SU-DHL-6 (cell line): Measurements from ENCODE around the gene NCOA1.

Source experiments
- H2AFZ ChIP-seq: fragments of 200-600 bp; sonication (generic); 2 replicates; pipeline ENCODE4 v1.6.1; 2014; ENCODE audit warnings: low read depth, mild to moderate bottlenecking, moderate library complexity, mixed read lengths, antibody characterized with exemption, low read length; ENCODE audit not compliant: severe bottlenecking
- H3F3A ChIP-seq: fragments of 200-600 bp; shearing (Covaris generic); 2 replicates; pipeline ENCODE4 v1.6.0; 2016; ENCODE audit warnings: antibody characterized with exemption, mild to moderate bottlenecking; ENCODE audit not compliant: insufficient read depth
- H3K27ac ChIP-seq: fragments of 200-600 bp; sonication (generic); 2 replicates; pipeline ENCODE4 v1.5.1; 2016; ENCODE audit warnings: low read depth, mild to moderate bottlenecking, low read length, moderate library complexity, mixed read lengths
- H3K27me3 ChIP-seq: fragments of 200-600 bp; sonication (generic), shearing (Covaris generic); 2 replicates; pipeline ENCODE4 v1.6.0; 2014; ENCODE audit warnings: mild to moderate bottlenecking, low read length
- H3K36me3 ChIP-seq: fragments of 200-600 bp; sonication (generic); 2 replicates; pipeline ENCODE4 v1.6.1; 2014; ENCODE audit warnings: mild to moderate bottlenecking, low read length, mixed read lengths
- H3K4me2 ChIP-seq: fragments of 300-600, 200-600 bp; shearing (Covaris generic), sonication (generic); 2 replicates; pipeline ENCODE4 v1.6.0; 2014; ENCODE audit warnings: low read length, low read depth, mild to moderate bottlenecking; ENCODE audit not compliant: poor library complexity, severe bottlenecking
- H3K4me3 ChIP-seq: fragments of 200-600 bp; sonication (generic); 2 replicates; pipeline ENCODE4 v1.5.1; 2014; ENCODE audit warnings: antibody characterized with exemption, low read length, mild to moderate bottlenecking, mixed read lengths; ENCODE audit not compliant: insufficient read depth, poor library complexity, severe bottlenecking
- H3K79me2 ChIP-seq: fragments of 200-600 bp; sonication (generic); 2 replicates; pipeline ENCODE4 v1.6.1; 2014; ENCODE audit warnings: mild to moderate bottlenecking, low read length, moderate library complexity; ENCODE audit not compliant: insufficient read depth
- H3K9ac ChIP-seq: fragments of 200-600 bp; sonication (generic); 2 replicates; pipeline ENCODE4 v1.7.0; 2014; ENCODE audit warnings: mild to moderate bottlenecking, low read length
- H3K9me2 ChIP-seq: fragments of 200-600 bp; sonication (generic); replicated peaks from 2 replicates; pipeline ENCODE4 v1.6.1; 2014; ENCODE audit warnings: low read length; ENCODE audit not compliant: insufficient read depth
- H3K9me3 ChIP-seq: fragments of 200-600 bp; sonication (generic); 2 replicates; pipeline ENCODE4 v1.6.1; 2014; ENCODE audit warnings: low read length, mixed read lengths; ENCODE audit not compliant: insufficient read depth
- H4K20me1 ChIP-seq: fragments of 200-600 bp; sonication (generic); 2 replicates; pipeline ENCODE4 v1.6.1; 2014; ENCODE audit warnings: low read depth, mild to moderate bottlenecking, antibody characterized with exemption, low read length, moderate library complexity, mixed read lengths
- EZH2phosphoT487 ChIP-seq: fragments of 200-600 bp; sonication (generic), shearing (Covaris generic); conservative IDR thresholded peaks from 2 replicates; pipeline ENCODE4 v1.6.1; 2018; ENCODE audit warnings: mild to moderate bottlenecking, antibody characterized with exemption, low read length, moderate library complexity, mixed read lengths
- TF ChIP-seq, protein P1 (sequence below): fragments of 200-600 bp; sonication (generic); IDR thresholded peaks from one replicate; pipeline ENCODE4 v1.5.1; 2017; ENCODE audit warnings: antibody characterized with exemption, mild to moderate bottlenecking, low read length, moderate library complexity; ENCODE audit not compliant: insufficient read depth, poor library complexity, severe bottlenecking

Gene NCOA1

DNA sequence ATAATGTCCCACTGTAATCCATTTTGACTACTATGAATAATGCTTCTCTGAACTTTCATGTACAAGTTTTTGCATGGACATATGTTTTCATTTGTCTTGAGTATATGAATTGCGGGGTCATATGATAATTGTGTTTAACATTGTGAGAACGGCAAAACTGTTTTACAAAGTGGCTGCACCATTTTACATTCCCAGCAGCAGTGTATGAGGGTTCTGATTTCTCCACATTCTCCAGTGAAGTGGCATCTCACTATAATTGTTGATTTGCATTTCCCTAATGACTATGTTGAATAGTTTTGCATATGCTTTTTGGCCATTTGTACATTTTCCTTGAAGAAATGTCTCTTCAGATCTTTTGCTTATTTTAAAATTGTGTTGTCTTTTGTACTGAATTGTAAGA is 20.1 kb downstream of the NCOA1 start:
- Histone ChIP-seq H3K4me3 (no peak overlapping the region), H3K27ac (no peak overlapping the region), H3K36me3 (no peaks in the 10 kb centered on the region), H4K20me1 (peaks cover 3% of the 10 kb centered on the region; the same call in 1 of the 2 replicates), H3K9me3 (no peaks in the 10 kb centered on the region), H3F3A (no peaks in the 10 kb centered on the region), H3K27me3 (no peaks in the 10 kb centered on the region), H3K9me2 (no peaks in the 10 kb centered on the region), H3K79me2 (0 out of 2 replicates have a peak, but pooled peaks cover 14% of the 10 kb centered on the region), H3K9ac (no peak overlapping the region), H3K4me2 (no peak overlapping the region), H2AFZ (no peak overlapping the region)
- TF ChIP-seq, protein P1, sequence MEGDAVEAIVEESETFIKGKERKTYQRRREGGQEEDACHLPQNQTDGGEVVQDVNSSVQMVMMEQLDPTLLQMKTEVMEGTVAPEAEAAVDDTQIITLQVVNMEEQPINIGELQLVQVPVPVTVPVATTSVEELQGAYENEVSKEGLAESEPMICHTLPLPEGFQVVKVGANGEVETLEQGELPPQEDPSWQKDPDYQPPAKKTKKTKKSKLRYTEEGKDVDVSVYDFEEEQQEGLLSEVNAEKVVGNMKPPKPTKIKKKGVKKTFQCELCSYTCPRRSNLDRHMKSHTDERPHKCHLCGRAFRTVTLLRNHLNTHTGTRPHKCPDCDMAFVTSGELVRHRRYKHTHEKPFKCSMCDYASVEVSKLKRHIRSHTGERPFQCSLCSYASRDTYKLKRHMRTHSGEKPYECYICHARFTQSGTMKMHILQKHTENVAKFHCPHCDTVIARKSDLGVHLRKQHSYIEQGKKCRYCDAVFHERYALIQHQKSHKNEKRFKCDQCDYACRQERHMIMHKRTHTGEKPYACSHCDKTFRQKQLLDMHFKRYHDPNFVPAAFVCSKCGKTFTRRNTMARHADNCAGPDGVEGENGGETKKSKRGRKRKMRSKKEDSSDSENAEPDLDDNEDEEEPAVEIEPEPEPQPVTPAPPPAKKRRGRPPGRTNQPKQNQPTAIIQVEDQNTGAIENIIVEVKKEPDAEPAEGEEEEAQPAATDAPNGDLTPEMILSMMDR, result no peak
- no peak for TF ChIP-seq EZH2phosphoT487

DNA sequence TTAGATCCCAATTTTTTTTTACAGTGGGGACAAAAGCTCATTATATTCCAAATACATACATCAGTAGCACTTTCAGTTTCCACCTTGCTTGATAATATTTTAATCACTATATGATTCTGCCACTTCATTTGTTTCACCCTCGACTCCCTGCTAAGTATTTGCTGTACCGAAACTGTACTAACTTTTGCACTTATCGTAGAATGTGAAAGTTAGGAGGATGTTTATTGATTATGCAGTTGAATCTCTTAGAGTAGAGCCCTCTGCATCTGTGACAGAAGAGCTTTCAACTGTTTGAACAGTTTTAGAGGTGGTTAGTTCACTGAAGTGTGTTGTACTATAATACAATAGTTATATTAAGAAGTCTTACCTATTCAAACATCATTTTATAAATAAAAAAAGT is 20.8 kb downstream of the NCOA1 start:
- no peaks in the 10 kb centered on the region for H3K9me3 ChIP-seq
- H3K9me2 ChIP-seq, result no peaks in the 10 kb centered on the region
- no peak overlapping the region for H3K9ac ChIP-seq
- H3K4me3 ChIP-seq, result no peak overlapping the region
- H3F3A ChIP-seq, result no peaks in the 10 kb centered on the region
- 0 out of 2 replicates have a peak, but pooled peaks cover 13% of the 10 kb centered on the region for H3K79me2 ChIP-seq
- H3K27me3 ChIP-seq, result no peaks in the 10 kb centered on the region
- H3K27ac ChIP-seq, result no peak overlapping the region
- no peak overlapping the region for H2AFZ ChIP-seq
- H3K36me3 ChIP-seq, result no peaks in the 10 kb centered on the region
- H3K4me2 ChIP-seq, result no peak overlapping the region
- TF ChIP-seq, protein P1, result no peak
- no peak for TF ChIP-seq EZH2phosphoT487
- peaks cover 3% of the 10 kb centered on the region; the same call in 1 of the 2 replicates for H4K20me1 ChIP-seq

DNA sequence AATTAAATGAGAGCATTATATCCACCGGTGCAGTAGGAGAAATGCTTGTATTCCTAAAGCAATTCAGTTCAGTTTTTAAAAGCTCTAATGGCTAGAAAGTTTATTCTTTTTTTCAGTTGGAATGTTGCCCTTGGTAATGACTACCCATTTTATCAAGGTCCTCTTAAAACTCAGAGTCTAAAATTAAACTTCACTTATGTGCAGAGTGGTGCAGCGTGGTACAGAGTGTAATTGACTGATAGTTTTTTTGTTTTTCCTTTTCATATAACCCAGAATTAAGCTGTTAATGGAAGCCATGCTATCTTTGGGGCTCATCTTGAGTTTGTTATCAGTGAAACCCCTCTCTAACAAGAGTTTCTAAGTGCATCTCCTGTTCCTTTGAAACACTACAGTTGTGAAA is 21.4 kb downstream of the NCOA1 start:
- no peaks in the 10 kb centered on the region for H3F3A ChIP-seq
- no peaks in the 10 kb centered on the region for H3K9me2 ChIP-seq
- H3K4me3 ChIP-seq, result no peak overlapping the region
- peaks cover 3% of the 10 kb centered on the region; the same call in 1 of the 2 replicates for H4K20me1 ChIP-seq
- 0 out of 2 replicates have a peak, but pooled peaks cover 8% of the 10 kb centered on the region for H3K79me2 ChIP-seq
- no peaks in the 10 kb centered on the region for H3K36me3 ChIP-seq
- H3K9ac ChIP-seq, result no peak overlapping the region
- no peaks in the 10 kb centered on the region for H3K27me3 ChIP-seq
- H2AFZ ChIP-seq, result no peak overlapping the region
- no peak overlapping the region for H3K4me2 ChIP-seq
- H3K27ac ChIP-seq, result no peak overlapping the region
- TF ChIP-seq, protein P1, result no peak
- no peaks in the 10 kb centered on the region for H3K9me3 ChIP-seq
